Astrocyte (in vitro differentiated cells and primary cell): ENCODE data around the gene PREX1.

ENCODE experiments used
- CTCF ChIP-seq: IDR thresholded peaks from 2 replicates; pipeline ENCODE4 v1.5.1; 2011; ENCODE audit warnings: low read depth, mild to moderate bottlenecking, inconsistent platforms, low read length, moderate library complexity; ENCODE audit not compliant: insufficient read depth
- EZH2 ChIP-seq: IDR thresholded peaks from 2 replicates; pipeline ENCODE4 v1.6.1; 2012; ENCODE audit warnings: mild to moderate bottlenecking, low read length, inconsistent platforms; ENCODE audit not compliant: insufficient read depth

GRCh38 chr20:48689874-48690571 lies 137.8 kb downstream of the PREX1 start:
- TF ChIP-seq CTCF (no peak), EZH2 (no peak)
